Measurements from ENCODE around the gene HRH4. TPM values are rescaled to one million over a fixed set of nuclear protein-coding genes. Genes with fewer than 3 reads are reported as not detected.

HRH4 gene
- 0.30 TPM for total RNA-seq

- no peak for DNase-seq
Measured at GRCh38 chr18:24460388-24460787, at the start of gene HRH4. HRH4 (plus strand) TSS chr18:24460637; CDS start chr18:24460729, 92 bp downstream.

DNA sequence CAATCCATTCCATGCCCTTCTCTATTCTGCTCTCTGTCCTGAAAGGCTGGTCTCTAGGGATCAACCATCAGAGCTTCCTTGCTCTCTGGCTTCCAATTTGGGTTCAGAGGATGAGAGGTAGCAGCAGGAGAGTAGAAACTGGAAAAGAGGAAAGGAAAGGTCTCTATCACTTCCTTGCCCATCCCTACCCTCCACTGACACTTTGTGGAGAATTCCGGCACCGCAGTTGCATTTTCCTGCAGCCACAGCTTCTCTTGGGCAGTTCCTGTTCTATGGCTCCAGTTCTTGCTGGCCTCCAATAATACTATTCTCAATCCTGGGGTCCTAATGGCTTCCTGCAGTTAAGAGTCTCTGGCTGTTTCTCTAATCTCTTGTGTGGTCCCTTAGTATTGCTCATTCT is 47.3 kb upstream of the HRH4 start:
- no peak for DNase-seq

DNA sequence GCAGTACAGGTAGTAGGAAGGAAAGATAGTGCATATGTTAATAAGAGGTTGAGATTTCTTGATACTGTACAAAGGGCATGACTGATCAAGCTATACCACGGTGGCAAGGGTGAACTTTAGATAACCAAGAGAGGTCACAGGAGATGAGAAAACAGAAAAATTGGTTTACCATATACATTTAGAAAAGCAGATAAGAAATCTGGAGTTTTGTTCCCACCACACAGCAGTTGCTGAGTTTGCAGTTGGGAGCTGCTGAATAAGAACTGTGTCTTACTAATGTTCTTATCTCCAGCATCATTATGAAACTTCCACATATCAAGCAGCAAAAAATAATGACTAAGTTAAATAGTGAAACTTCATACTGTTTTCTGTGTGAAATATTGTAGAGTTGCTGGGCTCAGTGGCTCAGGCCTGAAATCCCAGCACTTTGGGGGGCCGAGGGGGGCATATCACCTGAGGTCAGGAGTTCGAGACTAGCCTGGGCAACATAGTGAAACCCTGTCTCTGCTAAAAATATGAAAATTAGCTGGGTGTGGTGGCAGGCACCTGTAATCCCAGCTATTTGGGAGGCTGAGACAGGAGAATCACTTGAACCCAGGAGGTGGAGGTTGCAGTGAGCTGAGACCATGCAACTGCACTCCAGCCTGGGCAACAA is 46.0 kb upstream of the HRH4 start:
- no peak for DNase-seq

DNA sequence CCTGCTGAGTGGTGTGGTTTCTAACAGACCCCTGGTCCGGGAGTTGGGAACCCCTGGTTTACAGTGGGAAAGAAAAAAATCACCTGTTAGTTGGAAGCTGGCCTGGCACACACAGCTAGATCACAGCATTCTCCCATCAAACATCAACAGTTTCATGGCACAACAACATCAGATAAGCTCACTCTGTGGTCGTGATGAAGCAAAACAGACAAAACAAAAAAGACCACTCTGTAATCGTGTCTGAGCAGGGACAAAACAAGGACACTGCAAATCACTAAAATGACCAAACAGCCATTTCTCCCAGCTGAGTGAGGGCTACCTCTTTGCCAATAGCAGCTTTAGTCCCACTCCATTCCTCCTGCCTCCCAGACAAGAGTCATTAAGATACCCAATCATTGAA is 43.0 kb upstream of the HRH4 start:
- DNase-seq, result no peak

DNA sequence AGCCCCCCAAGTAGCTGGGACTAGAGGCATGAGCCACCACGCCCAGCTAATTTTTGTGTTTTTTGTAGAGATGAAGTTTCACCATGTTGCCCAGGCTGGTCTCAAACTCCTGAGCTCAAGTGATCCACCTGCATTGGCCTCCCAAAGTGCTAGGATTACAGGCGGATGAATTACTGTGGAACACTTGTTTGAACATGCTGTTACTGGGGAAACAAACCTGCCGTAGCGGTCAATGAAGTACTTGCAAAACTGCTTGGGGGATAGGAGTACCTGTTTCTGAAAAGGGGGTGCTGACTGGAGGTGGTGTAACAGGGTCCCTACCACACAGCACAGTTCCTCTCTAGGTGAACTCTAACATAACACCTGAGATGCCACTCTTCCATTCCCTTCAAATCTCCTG is 39.9 kb upstream of the HRH4 start:
- DNase-seq, result no peak

- DNase-seq, result no peak
Measured at GRCh38 chr18:24421831-24422230, 38.6 kb upstream of the HRH4 start.

DNA sequence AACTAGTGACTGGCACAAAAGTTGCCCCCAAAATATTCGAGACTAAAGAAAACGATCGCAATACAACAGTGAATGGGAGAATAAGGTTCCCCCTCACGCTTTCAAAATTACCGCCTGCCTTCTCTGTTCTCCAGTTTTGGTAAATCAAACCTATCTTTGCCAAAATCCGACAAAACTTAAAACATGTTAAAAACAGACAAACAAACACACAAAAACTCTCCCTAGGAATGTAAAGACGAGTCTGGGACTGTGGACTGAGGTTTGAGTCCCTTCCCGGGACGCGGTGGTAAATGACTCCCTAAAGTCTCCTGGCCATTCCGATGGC is 34.4 kb upstream of the HRH4 start:
- no peak for DNase-seq

DNA sequence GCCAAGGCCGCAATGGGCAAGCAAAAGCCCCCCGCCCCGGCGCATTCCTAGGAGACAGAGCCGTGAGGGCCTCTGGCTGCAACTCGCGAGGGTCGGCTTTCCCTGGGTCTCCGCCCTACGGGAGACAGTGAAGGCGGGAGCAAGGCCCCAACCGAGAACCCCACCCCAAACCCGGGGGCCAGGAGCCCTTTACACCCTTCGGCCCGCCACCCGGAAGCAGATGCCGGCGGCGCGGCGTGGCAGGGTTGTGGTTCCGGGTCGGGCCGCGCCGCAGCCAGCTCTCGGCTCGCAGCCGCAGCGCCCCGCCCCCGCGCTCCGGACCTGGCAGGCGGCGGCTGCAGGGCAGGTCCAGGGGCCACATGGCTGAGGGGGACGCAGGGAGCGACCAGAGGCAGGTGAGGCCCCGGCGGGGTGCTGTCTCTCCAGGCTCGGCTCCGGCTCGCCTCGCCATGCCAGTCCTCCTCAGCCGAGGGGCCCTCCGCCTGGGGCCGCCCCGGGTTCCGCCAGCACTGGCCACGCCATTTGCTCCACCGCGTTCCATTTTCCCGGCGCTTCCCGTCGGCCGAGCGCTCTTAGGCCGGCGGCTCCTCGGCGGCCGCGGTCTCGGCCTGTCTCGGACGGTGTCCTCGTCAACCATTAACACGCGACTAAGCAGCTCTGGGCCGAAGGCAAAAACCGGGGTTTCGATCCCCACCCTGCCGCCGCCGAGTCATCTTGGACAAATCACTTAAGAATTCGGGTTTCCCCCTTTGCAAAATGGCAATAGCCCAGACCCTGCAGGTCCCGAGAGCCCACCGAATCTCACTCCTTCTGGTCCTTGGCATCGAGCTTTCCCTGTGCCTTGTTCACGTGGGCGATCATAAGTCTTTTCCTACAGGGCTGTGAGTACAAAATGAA is 33.8 kb upstream of the HRH4 start, which contains the start of gene IMPACT:
TSS of gene IMPACT (plus strand) at position 273 of the 897 bp plus-strand sequence. CDS start at position 360, 87 bp downstream.
- DNase-seq, result peak; percentile 72

GRCh38 chr18:24427484-24427883 is 33.0 kb upstream of the HRH4 start:
- no peak for DNase-seq

GRCh38 chr18:24428709-24429108 is 31.7 kb upstream of the HRH4 start:
- DNase-seq, result no peak

DNA sequence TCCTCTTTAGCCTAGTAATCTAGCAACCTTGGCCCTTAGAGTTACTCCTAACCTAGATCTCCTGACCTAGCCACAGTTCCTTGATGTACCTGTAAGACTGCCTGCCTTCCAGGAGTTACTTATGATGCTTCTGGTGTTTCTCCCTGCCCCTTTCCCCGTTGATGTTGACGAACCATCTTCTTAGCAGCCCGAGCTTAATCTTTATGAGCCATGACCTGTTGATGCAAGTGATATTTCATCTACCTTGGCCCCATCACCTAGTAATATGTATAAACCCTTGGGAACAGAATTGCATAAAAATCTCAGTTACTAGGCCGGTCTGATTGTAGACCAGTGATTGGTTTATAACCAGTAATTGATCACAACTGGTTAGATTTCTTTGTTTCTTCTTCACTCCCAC is 31.2 kb upstream of the HRH4 start:
- DNase-seq, result no peak

GRCh38 chr18:24432618-24433017 is 27.8 kb upstream of the HRH4 start:
- no peak for DNase-seq

DNA sequence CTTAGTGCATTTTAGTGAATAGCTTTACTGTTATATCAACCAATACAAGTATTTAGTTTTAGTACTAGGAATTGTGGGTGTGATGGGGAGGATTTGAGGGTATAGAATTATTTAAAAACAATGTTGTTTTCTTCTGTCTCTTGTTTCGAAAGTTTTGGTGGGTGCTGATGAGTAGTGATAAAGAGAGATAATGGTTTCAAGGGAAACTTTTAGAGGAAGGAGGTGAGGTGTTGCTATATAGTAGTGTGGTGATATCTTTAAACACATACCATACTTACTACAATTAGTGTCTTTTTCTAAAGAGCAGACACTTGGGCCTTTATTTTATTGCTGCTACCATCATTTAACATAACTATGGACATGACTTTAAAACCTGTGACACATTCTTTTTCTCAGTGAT is 23.5 kb upstream of the HRH4 start:
- no peak for DNase-seq

DNA sequence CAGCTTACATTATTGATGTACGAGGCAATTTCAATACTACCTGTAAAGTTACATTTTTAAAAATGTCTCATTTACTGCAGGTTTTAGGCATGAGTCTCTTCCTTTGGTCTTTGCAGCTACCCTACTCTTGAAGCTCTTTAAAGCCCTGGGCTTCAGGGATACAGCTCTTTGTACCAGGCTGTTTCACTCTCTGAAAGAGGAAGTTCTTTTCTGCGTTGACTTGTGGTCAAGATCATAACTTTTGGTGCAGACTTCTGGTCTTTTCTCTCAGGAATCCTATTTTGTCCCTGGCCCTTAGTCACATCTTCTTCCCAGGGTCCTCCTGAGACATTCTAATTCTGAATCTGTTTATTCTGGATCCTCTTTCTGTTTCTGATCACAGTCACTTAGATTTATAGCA is 16.6 kb upstream of the HRH4 start:
- DNase-seq, result no peak

DNA sequence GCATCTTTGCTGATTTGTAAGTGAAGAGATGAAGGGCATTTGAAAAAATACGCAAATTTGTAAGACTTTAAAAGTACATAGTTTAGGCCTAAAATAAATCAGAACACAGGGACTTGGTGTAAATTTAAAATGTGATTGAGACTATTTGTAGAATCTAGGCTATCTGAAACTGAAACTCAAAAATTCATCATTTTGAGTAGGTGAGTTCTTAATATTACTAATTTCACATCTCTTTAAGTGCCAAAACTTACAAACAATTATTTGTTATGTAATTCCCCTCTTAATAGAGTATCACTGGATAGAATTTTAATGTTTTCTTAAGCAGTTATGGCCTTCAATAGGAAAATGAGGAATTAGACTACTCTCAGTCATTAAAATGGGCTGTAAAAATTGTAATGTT is 14.0 kb upstream of the HRH4 start:
- DNase-seq, result no peak

DNA sequence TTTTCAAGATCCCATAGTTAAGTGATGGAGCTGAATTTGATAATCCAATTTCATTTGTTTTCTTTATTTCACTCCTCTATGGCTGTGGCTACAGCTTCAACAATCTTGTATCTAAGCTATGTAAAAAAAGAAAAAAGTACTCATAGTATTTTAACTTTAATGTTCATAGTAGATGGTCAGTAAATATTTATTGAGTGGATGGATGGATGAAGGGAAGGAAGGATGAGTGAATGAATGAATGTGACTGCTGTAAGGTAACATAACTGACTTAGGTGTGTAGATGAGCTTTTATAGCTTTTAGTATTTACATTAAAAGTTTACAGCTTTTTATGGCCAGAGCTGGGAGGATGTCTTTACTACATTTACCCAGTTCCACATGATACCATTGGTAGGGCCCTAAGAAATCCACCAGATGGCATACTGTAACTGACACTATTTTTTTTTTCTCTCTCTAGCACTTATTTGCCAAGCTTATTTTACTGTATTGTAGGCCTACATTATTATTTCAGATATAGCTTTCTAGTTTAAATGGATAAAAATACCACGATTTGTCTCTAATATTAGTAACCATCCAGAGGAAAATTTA is 13.4 kb upstream of the HRH4 start:
- no peak for DNase-seq

- no peak for DNase-seq
Measured at GRCh38 chr18:24447961-24448360, 12.5 kb upstream of the HRH4 start.

- no peak for DNase-seq
Measured at GRCh38 chr18:24456549-24456948, 3.9 kb upstream of the HRH4 start.

GRCh38 chr18:24459772-24460171 is 665 bp upstream of the HRH4 start:
- DNase-seq, result no peak

DNA sequence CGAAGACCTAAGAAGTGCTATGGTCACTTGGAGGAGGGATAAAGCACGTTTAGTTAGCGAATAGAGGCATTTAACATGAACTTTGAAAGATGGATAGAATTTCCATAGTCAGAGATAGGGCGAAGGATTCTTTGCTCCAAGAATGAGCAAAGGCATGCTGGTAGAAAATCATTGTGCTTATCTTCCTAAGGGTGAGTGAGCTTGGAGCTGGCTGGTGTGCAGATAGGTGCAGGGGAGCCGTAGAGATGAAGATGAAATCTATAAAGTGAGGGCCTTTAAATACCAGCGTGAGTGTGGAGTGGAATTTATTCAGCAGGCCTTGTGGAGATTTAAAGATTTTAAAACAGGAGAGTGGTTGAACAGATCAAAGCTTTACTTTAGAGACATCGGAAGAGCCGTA is 1.6 kb downstream of the HRH4 start:
- no peak for DNase-seq

GRCh38 chr18:24462838-24463775 is 2.7 kb downstream of the HRH4 start:
- DNase-seq, result no peak

DNA sequence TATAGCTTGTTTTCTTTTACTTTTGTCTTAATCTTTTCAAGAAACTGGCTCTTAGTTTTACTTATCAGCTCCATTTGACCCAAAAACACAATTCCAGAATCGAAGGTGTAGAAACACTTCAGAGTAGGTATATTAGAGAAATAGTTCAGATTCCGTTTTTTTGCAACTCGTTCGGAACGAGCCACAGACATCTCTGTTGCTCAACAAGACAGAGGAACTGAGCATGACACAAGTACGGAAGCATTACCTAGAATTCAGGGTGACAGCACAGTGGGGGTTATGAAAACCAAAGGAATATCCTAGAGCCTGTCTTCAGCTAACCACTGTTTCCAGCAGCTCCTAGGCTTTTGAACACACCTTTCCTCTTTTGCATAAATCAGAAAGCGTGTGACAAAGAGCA is 5.0 kb downstream of the HRH4 start:
- DNase-seq, result no peak

Data from skin of body (tissue), 2 donors.